NCI-H446 treated with DMSO at 0.1 percent for 48 hours (cell line): Measurements from ENCODE around the gene GP5.

Experiments used
- DNase-seq: peaks from one replicate; lab custom pipeline; 2025; lab: John Stamatoyannopoulos, UW

The GP5 gene

GRCh38 chr3:194350726-194351071 lies 48.4 kb downstream of the GP5 start:
- DNase-seq: no peak

DNA sequence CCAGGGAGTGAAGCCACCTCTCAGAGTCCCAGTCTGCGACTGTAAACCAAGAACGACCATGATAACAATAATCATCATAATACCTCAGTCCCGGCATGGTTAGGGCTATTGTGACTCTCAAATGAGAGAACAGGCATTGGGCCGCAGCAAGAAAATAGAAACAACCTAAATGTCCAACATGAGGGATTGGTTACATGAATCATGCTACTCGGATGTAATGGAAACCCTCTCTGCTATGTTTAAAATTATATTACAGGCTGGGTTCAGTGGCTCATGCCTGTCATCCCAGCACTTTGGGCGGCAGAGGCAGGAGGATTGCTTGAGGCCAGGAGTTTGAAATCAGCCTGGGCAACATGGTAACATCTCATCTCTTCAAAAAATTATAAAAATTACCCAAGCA lies 50.7 kb downstream of the GP5 start:
- DNase-seq: no peak

DNA sequence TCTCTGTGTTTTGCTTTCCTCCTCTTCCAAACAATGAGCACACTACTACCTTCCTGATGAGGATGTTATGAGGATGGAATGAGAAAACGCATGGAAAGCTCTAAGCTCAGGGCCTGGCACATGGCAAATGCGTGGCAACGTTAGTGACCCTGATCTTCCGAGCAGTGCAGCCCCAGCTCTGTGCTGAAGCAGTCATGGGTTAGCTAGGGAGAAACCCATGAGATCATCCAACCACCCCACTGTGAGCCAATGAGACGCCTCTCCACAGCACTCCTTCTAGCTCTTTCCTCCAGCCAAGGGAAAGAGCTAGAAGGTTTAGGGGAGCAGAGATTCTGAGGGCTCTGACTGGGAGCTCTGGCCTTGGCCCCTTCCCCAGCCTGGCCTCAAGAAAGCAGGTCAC lies 52.4 kb downstream of the GP5 start:
- DNase-seq: no peak

GRCh38 chr3:194346035-194346434 lies 53.0 kb downstream of the GP5 start:
- DNase-seq: no peak
